HEK293 (cell line): ENCODE data around the gene ZNF423.

Source experiments
- CTCF ChIA-PET: fragments of 350-600 bp; formaldehyde crosslinking; extraction: SDS; loops from one replicate; lab custom pipeline; 2021; ENCODE audit warnings: antibody characterized with exemption; lab: Yijun Ruan, JAX
- POLR2A ChIA-PET: fragments of 300-600 bp; formaldehyde crosslinking; extraction: SDS; loops from one replicate; lab custom pipeline; 2020; ENCODE audit warnings: antibody characterized with exemption, inconsistent platforms; lab: Yijun Ruan, JAX
- H3K27ac ChIP-seq: fragments of 200-500 bp; sonication (Bioruptor generic); 2 replicates; pipeline ENCODE4 v1.5.1; 2014; ENCODE audit warnings: low read depth, low read length, control low read depth, inconsistent platforms; ENCODE audit errors: extremely low read depth
- H3K36me3 ChIP-seq, 2 experiments: fragments of 200-500 bp in 1 of 2; sonication (Bioruptor generic) in 1 of 2; 1 replicate in 1 of 2; 2 replicates in 1 of 2; pipeline ENCODE4 v1.5.1; 2014 to 2017; ENCODE audit warnings: inconsistent platforms in 2 of 2, low read length in 2 of 2; ENCODE audit not compliant: control insufficient read depth in 2 of 2, insufficient read depth in 1 of 2
- H3K4me1 ChIP-seq: fragments of 200-500 bp; sonication (Bioruptor generic); 2 replicates; pipeline ENCODE4 v1.5.1; 2014; ENCODE audit warnings: mild to moderate bottlenecking, low read length, inconsistent platforms; ENCODE audit not compliant: control insufficient read depth, insufficient read depth
- H3K4me3 ChIP-seq: 2 replicates; pipeline ENCODE4 v1.5.1; 2011; ENCODE audit warnings: low read depth, mild to moderate bottlenecking, control low read depth, low read length, moderate library complexity
- H3K9me3 ChIP-seq: fragments of 200-500 bp; sonication (Bioruptor generic); 2 replicates; pipeline ENCODE4 v1.5.1; 2014; ENCODE audit warnings: low read depth, low read length, inconsistent platforms; ENCODE audit not compliant: control insufficient read depth, insufficient read depth
- BCL11B ChIP-seq: fragments of 450-650 bp; formaldehyde crosslinking; IDR thresholded peaks from 2 replicates; pipeline ENCODE4 v1.5.1; 2016; ENCODE audit warnings: low read depth, missing biosample characterization, missing genetic modification characterization
- SP2 ChIP-seq: fragments of 450-650 bp; formaldehyde crosslinking; IDR thresholded peaks from 2 replicates; pipeline ENCODE4 v1.5.1; 2016; ENCODE audit warnings: missing biosample characterization, missing genetic modification characterization
- YY2 ChIP-seq: fragments of 450-650 bp; formaldehyde crosslinking; IDR thresholded peaks from 2 replicates; pipeline ENCODE4 v1.5.1; 2016; ENCODE audit warnings: missing biosample characterization, missing genetic modification characterization
- ZNF155 ChIP-seq: fragments of 450-650 bp; formaldehyde crosslinking; IDR thresholded peaks from 2 replicates; pipeline ENCODE4 v1.5.1; 2016; ENCODE audit warnings: missing biosample characterization, missing genetic modification characterization
- ZNF202 ChIP-seq: fragments of 450-650 bp; formaldehyde crosslinking; IDR thresholded peaks from 2 replicates; pipeline ENCODE4 v1.5.1; 2016; ENCODE audit warnings: missing biosample characterization, missing genetic modification characterization, borderline replicate concordance
- ZNF350 ChIP-seq: fragments of 450-650 bp; formaldehyde crosslinking; IDR thresholded peaks from 2 replicates; pipeline ENCODE4 v1.5.0; 2017; ENCODE audit warnings: missing biosample characterization, mild to moderate bottlenecking, missing genetic modification characterization
- ZNF391 ChIP-seq: fragments of 450-650 bp; formaldehyde crosslinking; IDR thresholded peaks from 2 replicates; pipeline ENCODE4 v1.5.1; 2016; ENCODE audit warnings: low read depth, missing biosample characterization, missing genetic modification characterization, borderline replicate concordance
- ZNF48 ChIP-seq: fragments of 450-650 bp; formaldehyde crosslinking; IDR thresholded peaks from 2 replicates; pipeline ENCODE4 v1.5.1; 2016; ENCODE audit warnings: missing biosample characterization, missing genetic modification characterization
- ZNF521 ChIP-seq: fragments of 450-650 bp; formaldehyde crosslinking; IDR thresholded peaks from 2 replicates; pipeline ENCODE4 v1.5.1; 2017; ENCODE audit warnings: missing biosample characterization, mild to moderate bottlenecking, missing genetic modification characterization
- ZNF529 ChIP-seq: fragments of 450-650 bp; formaldehyde crosslinking; IDR thresholded peaks from 2 replicates; pipeline ENCODE4 v1.5.1; 2017; ENCODE audit warnings: missing genetic modification characterization, missing biosample characterization; ENCODE audit not compliant: insufficient replicate concordance
- ZNF707 ChIP-seq: fragments of 450-650 bp; formaldehyde crosslinking; IDR thresholded peaks from 2 replicates; pipeline ENCODE4 v1.5.1; 2016; ENCODE audit warnings: missing biosample characterization, missing genetic modification characterization
- ZNF768 ChIP-seq: fragments of 450-650 bp; formaldehyde crosslinking; IDR thresholded peaks from 2 replicates; pipeline ENCODE4 v1.5.1; 2018; ENCODE audit warnings: missing biosample characterization, mild to moderate bottlenecking, missing genetic modification characterization
- TF ChIP-seq, protein P1 (sequence below): fragments of 450-650 bp; formaldehyde crosslinking; IDR thresholded peaks from 2 replicates; pipeline ENCODE4 v1.5.1; 2017; ENCODE audit warnings: missing biosample characterization, missing genetic modification characterization
- TF ChIP-seq, protein P2 (sequence below): fragments of 450-650 bp; formaldehyde crosslinking; IDR thresholded peaks from 2 replicates; pipeline ENCODE4 v1.5.1; 2016; ENCODE audit warnings: missing biosample characterization, missing genetic modification characterization
- TF ChIP-seq, protein P3 (sequence below): fragments of 450-650 bp; formaldehyde crosslinking; IDR thresholded peaks from 2 replicates; pipeline ENCODE4 v1.5.1; 2016; ENCODE audit warnings: missing biosample characterization, missing genetic modification characterization
- TF ChIP-seq, protein P4 (sequence below): fragments of 450-650 bp; formaldehyde crosslinking; conservative IDR thresholded peaks from 2 replicates; pipeline ENCODE4 v1.5.1; 2016; ENCODE audit warnings: low read depth, missing biosample characterization, missing genetic modification characterization
- TF ChIP-seq, protein P5 (sequence below): fragments of 450-650 bp; IDR thresholded peaks from 2 replicates; pipeline ENCODE4 v1.5.1; 2018; ENCODE audit warnings: missing biosample characterization, missing genetic modification characterization

ZNF423 gene

DNA sequence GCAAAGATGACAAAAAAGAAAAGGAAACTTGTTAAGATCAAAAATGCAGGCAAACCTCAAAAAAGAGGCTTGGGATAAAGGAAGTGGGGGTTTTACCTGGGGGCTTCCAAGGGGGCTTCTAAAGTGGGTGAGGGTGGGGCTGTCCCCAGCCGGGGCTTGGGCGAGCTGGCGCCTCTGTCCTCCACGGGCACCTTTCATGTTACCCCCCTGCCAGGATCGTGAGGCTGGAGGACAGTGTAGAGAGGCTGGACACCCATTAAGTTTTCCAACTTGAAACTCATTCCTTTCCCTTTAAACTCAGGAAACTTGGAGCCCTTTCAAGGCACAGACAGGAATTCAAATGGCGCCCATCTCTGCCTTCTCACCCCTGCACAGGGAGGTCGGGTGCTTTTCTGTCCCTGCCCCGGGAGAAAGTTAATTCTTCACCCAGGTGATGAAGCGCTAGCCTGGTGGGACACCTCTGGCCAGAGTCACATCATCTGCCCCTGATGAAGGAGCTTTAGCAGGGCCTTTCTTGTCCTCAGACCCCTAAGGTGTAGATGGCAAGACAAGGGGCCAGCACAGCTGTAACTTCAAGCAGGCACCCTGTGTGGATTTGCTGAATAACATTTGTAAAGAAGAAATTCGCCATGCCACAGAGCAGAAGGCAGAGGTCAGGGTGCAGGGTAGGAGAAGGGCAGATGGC lies 395.0 kb downstream of the ZNF423 start:
- Histone ChIP-seq H3K36me3 (no peaks in the 10 kb centered on the region), H3K27ac (no peak overlapping the region), H3K4me3 (no peak overlapping the region), H3K4me1 (no peaks in the 10 kb centered on the region), H3K9me3 (no peaks in the 10 kb centered on the region)
- ChIA-PET CTCF (no interaction called here), POLR2A (no interaction called here)
- TF ChIP-seq ZNF529: no peak
- no peak for TF ChIP-seq ZNF768 (tag by site-specific recombination)
- TF ChIP-seq, protein P1, sequence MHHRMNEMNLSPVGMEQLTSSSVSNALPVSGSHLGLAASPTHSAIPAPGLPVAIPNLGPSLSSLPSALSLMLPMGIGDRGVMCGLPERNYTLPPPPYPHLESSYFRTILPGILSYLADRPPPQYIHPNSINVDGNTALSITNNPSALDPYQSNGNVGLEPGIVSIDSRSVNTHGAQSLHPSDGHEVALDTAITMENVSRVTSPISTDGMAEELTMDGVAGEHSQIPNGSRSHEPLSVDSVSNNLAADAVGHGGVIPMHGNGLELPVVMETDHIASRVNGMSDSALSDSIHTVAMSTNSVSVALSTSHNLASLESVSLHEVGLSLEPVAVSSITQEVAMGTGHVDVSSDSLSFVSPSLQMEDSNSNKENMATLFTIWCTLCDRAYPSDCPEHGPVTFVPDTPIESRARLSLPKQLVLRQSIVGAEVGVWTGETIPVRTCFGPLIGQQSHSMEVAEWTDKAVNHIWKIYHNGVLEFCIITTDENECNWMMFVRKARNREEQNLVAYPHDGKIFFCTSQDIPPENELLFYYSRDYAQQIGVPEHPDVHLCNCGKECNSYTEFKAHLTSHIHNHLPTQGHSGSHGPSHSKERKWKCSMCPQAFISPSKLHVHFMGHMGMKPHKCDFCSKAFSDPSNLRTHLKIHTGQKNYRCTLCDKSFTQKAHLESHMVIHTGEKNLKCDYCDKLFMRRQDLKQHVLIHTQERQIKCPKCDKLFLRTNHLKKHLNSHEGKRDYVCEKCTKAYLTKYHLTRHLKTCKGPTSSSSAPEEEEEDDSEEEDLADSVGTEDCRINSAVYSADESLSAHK: no peak
- TF ChIP-seq, protein P2, sequence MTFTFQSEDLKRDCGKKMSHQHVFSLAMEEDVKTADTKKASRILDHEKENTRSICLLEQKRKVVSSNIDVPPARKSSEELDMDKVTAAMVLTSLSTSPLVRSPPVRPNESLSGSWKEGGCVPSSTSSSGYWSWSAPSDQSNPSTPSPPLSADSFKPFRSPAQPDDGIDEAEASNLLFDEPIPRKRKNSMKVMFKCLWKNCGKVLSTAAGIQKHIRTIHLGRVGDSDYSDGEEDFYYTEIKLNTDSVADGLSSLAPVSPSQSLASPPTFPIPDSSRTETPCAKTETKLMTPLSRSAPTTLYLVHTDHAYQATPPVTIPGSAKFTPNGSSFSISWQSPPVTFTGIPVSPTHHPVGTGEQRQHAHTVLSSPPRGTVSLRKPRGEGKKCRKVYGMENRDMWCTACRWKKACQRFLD (tag by site-specific recombination): no peak
- TF ChIP-seq ZNF521 (tag by site-specific recombination): no peak
- TF ChIP-seq, protein P3, sequence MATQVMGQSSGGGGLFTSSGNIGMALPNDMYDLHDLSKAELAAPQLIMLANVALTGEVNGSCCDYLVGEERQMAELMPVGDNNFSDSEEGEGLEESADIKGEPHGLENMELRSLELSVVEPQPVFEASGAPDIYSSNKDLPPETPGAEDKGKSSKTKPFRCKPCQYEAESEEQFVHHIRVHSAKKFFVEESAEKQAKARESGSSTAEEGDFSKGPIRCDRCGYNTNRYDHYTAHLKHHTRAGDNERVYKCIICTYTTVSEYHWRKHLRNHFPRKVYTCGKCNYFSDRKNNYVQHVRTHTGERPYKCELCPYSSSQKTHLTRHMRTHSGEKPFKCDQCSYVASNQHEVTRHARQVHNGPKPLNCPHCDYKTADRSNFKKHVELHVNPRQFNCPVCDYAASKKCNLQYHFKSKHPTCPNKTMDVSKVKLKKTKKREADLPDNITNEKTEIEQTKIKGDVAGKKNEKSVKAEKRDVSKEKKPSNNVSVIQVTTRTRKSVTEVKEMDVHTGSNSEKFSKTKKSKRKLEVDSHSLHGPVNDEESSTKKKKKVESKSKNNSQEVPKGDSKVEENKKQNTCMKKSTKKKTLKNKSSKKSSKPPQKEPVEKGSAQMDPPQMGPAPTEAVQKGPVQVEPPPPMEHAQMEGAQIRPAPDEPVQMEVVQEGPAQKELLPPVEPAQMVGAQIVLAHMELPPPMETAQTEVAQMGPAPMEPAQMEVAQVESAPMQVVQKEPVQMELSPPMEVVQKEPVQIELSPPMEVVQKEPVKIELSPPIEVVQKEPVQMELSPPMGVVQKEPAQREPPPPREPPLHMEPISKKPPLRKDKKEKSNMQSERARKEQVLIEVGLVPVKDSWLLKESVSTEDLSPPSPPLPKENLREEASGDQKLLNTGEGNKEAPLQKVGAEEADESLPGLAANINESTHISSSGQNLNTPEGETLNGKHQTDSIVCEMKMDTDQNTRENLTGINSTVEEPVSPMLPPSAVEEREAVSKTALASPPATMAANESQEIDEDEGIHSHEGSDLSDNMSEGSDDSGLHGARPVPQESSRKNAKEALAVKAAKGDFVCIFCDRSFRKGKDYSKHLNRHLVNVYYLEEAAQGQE (tag by site-specific recombination): no peak
- no peak for TF ChIP-seq ZNF155
- TF ChIP-seq SP2: no peak
- no peak for TF ChIP-seq ZNF202 (tag by site-specific recombination)
- no peak for TF ChIP-seq YY2
- TF ChIP-seq ZNF350: no peak
- no peak for TF ChIP-seq ZNF391
- TF ChIP-seq, protein P4, sequence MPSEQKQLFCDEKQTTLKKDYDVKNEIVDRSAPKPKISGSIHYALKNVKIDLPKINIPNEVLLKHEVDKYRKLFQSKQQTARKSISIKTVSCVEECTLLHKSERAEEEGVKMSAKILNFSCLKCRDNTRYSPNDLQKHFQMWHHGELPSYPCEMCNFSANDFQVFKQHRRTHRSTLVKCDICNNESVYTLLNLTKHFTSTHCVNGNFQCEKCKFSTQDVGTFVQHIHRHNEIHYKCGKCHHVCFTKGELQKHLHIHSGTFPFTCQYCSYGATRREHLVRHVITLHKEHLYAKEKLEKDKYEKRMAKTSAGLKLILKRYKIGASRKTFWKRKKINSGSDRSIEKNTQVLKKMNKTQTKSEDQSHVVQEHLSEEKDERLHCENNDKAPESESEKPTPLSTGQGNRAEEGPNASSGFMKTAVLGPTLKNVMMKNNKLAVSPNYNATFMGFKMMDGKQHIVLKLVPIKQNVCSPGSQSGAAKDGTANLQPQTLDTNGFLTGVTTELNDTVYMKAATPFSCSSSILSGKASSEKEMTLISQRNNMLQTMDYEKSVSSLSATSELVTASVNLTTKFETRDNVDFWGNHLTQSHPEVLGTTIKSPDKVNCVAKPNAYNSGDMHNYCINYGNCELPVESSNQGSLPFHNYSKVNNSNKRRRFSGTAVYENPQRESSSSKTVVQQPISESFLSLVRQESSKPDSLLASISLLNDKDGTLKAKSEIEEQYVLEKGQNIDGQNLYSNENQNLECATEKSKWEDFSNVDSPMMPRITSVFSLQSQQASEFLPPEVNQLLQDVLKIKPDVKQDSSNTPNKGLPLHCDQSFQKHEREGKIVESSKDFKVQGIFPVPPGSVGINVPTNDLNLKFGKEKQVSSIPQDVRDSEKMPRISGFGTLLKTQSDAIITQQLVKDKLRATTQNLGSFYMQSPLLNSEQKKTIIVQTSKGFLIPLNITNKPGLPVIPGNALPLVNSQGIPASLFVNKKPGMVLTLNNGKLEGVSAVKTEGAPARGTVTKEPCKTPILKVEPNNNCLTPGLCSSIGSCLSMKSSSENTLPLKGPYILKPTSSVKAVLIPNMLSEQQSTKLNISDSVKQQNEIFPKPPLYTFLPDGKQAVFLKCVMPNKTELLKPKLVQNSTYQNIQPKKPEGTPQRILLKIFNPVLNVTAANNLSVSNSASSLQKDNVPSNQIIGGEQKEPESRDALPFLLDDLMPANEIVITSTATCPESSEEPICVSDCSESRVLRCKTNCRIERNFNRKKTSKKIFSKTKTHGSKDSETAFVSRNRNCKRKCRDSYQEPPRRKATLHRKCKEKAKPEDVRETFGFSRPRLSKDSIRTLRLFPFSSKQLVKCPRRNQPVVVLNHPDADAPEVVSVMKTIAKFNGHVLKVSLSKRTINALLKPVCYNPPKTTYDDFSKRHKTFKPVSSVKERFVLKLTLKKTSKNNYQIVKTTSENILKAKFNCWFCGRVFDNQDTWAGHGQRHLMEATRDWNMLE (tag by site-specific recombination): no peak
- no peak for TF ChIP-seq ZNF48 (tag by site-specific recombination)
- no peak for TF ChIP-seq ZNF707 (tag by site-specific recombination)
- TF ChIP-seq BCL11B: no peak
- TF ChIP-seq, protein P5, sequence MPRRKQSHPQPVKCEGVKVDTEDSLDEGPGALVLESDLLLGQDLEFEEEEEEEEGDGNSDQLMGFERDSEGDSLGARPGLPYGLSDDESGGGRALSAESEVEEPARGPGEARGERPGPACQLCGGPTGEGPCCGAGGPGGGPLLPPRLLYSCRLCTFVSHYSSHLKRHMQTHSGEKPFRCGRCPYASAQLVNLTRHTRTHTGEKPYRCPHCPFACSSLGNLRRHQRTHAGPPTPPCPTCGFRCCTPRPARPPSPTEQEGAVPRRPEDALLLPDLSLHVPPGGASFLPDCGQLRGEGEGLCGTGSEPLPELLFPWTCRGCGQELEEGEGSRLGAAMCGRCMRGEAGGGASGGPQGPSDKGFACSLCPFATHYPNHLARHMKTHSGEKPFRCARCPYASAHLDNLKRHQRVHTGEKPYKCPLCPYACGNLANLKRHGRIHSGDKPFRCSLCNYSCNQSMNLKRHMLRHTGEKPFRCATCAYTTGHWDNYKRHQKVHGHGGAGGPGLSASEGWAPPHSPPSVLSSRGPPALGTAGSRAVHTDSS (tag by site-specific recombination): no peak
